RWPE2 (cell line): ENCODE measurements around the gene CNTN4.

Source experiments
- ATAC-seq: fragments of 200-7000 bp; cut with Tn5 transposase; 3 replicates; pipeline ENCODE4 v1.9.1; 2021; ENCODE audit warnings: low read depth
- DNase-seq: peaks from one replicate; pipeline ENCODE4 v3.0.0-alpha.2; 2020; ENCODE audit warnings: low spot score
- H3K27ac ChIP-seq: fragments of 450-650 bp; 2 replicates; pipeline ENCODE4 v1.5.1; 2017; ENCODE audit warnings: mild to moderate bottlenecking; ENCODE audit not compliant: poor library complexity, severe bottlenecking
- H3K27me3 ChIP-seq: fragments of 250-450 bp; sonication (Bioruptor Pico); 2 replicates; pipeline ENCODE4 v1.5.1; 2021; ENCODE audit warnings: mild to moderate bottlenecking, moderate library complexity; ENCODE audit not compliant: insufficient read depth, poor library complexity, severe bottlenecking
- H3K36me3 ChIP-seq: fragments of 250-450 bp; sonication (Bioruptor Pico); 2 replicates; pipeline ENCODE4 v1.5.1; 2020; ENCODE audit warnings: low read depth, mild to moderate bottlenecking, moderate library complexity
- H3K4me1 ChIP-seq: fragments of 250-450 bp; sonication (Bioruptor Pico); 2 replicates; pipeline ENCODE4 v1.5.1; 2021; ENCODE audit warnings: mild to moderate bottlenecking, moderate library complexity; ENCODE audit not compliant: insufficient read depth, poor library complexity, severe bottlenecking
- H3K4me3 ChIP-seq: fragments of 250-450 bp; sonication (Bioruptor Pico); 2 replicates; pipeline ENCODE4 v1.5.1; 2021; ENCODE audit warnings: mild to moderate bottlenecking, moderate library complexity; ENCODE audit not compliant: severe bottlenecking
- H3K9me3 ChIP-seq: fragments of 250-450 bp; sonication (Bioruptor Pico); 2 replicates; pipeline ENCODE4 v1.5.1; 2021; ENCODE audit warnings: mild to moderate bottlenecking, moderate library complexity; ENCODE audit not compliant: severe bottlenecking
- CTCF ChIP-seq: fragments of 450-650 bp; IDR thresholded peaks from one replicate; pipeline ENCODE4 v1.5.1; 2017; ENCODE audit warnings: mild to moderate bottlenecking, moderate library complexity; ENCODE audit not compliant: poor library complexity, severe bottlenecking

Gene CNTN4

GRCh38 chr3:2099028-2099671 is 484 bp downstream of the CNTN4 start:
- TF ChIP-seq CTCF: no peak
- Histone ChIP-seq H3K27me3 (peaks cover 44% of the 10 kb centered on the region), H3K4me1 (no peaks in the 10 kb centered on the region), H3K36me3 (no peaks in the 10 kb centered on the region), H3K27ac (no peak overlapping the region), H3K4me3 (no peak overlapping the region), H3K9me3 (no peaks in the 10 kb centered on the region)
- ATAC-seq (peak; percentile 29; the same call in 1 of the 3 replicates), DNase-seq (no peak)

- H3K27me3 ChIP-seq: peaks cover 44% of the 10 kb centered on the region
- no peak for DNase-seq
- H3K9me3 ChIP-seq: no peaks in the 10 kb centered on the region
- no peak overlapping the region for H3K27ac ChIP-seq
- TF ChIP-seq CTCF: no peak
- no peak for ATAC-seq
- H3K4me3 ChIP-seq: no peak overlapping the region
- no peaks in the 10 kb centered on the region for H3K4me1 ChIP-seq
- H3K36me3 ChIP-seq: no peaks in the 10 kb centered on the region
These were observed 1.1 kb downstream of the CNTN4 start for GRCh38 chr3:2099779-2100191.

GRCh38 chr3:2106438-2106837 is 7.8 kb downstream of the CNTN4 start:
- Histone ChIP-seq H3K4me1 (no peaks in the 10 kb centered on the region), H3K36me3 (no peaks in the 10 kb centered on the region), H3K27me3 (no peaks in the 10 kb centered on the region), H3K27ac (no peak overlapping the region), H3K9me3 (peaks cover 3% of the 10 kb centered on the region), H3K4me3 (no peak overlapping the region)
- ATAC-seq (no peak), DNase-seq (no peak)
- no peak for TF ChIP-seq CTCF

- DNase-seq (no peak), ATAC-seq (no peak)
- no peak overlapping the region for H3K4me3 ChIP-seq
- TF ChIP-seq CTCF: no peak
- no peaks in the 10 kb centered on the region for H3K4me1 ChIP-seq
- H3K9me3 ChIP-seq: peaks cover 3% of the 10 kb centered on the region
- H3K27me3 ChIP-seq: no peaks in the 10 kb centered on the region
- H3K27ac ChIP-seq: no peak overlapping the region
- no peaks in the 10 kb centered on the region for H3K36me3 ChIP-seq
These were observed 12.0 kb downstream of the CNTN4 start for GRCh38 chr3:2110597-2111117.

GRCh38 chr3:2114617-2115275 is 16.1 kb downstream of the CNTN4 start:
- H3K27me3 ChIP-seq: no peaks in the 10 kb centered on the region
- H3K36me3 ChIP-seq: no peaks in the 10 kb centered on the region
- H3K4me3 ChIP-seq: no peak overlapping the region
- H3K27ac ChIP-seq: no peak overlapping the region
- ATAC-seq: no peak
- no peaks in the 10 kb centered on the region for H3K9me3 ChIP-seq
- no peak for DNase-seq
- no peaks in the 10 kb centered on the region for H3K4me1 ChIP-seq
- TF ChIP-seq CTCF: no peak
